Measurements from ENCODE around the gene SARDH.

- TF ChIP-seq, protein P1, sequence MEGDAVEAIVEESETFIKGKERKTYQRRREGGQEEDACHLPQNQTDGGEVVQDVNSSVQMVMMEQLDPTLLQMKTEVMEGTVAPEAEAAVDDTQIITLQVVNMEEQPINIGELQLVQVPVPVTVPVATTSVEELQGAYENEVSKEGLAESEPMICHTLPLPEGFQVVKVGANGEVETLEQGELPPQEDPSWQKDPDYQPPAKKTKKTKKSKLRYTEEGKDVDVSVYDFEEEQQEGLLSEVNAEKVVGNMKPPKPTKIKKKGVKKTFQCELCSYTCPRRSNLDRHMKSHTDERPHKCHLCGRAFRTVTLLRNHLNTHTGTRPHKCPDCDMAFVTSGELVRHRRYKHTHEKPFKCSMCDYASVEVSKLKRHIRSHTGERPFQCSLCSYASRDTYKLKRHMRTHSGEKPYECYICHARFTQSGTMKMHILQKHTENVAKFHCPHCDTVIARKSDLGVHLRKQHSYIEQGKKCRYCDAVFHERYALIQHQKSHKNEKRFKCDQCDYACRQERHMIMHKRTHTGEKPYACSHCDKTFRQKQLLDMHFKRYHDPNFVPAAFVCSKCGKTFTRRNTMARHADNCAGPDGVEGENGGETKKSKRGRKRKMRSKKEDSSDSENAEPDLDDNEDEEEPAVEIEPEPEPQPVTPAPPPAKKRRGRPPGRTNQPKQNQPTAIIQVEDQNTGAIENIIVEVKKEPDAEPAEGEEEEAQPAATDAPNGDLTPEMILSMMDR (IDR thresholded peaks at IDR 0.05; ENCODE audit: low read depth, low read length), result no peak
- TF ChIP-seq POLR2A (IDR thresholded peaks at IDR 0.05; ENCODE audit: extremely low read depth, insufficient read length) (no peak), MAX (IDR thresholded peaks at IDR 0.05; ENCODE audit: low read depth, low read length) (no peak), MYC (IDR thresholded peaks at IDR 0.05; ENCODE audit: low read depth, low read length) (no peak)
Measured at GRCh38 chr9:133619791-133620190, 118.4 kb downstream of the SARDH start.

All from NB4 (cell line).